HEK293T (cell line): Measurements from ENCODE around the gene CD48.

Experiments
- L3MBTL2 ChIP-seq: fragments of 450-650 bp; conservative IDR thresholded peaks from 2 replicates; pipeline ENCODE4 v1.6.1; 2016; ENCODE audit warnings: mild to moderate bottlenecking
- ZNF384 ChIP-seq: fragments of 450-650 bp; IDR thresholded peaks from 2 replicates; pipeline ENCODE4 v1.6.1; 2016

DNA sequence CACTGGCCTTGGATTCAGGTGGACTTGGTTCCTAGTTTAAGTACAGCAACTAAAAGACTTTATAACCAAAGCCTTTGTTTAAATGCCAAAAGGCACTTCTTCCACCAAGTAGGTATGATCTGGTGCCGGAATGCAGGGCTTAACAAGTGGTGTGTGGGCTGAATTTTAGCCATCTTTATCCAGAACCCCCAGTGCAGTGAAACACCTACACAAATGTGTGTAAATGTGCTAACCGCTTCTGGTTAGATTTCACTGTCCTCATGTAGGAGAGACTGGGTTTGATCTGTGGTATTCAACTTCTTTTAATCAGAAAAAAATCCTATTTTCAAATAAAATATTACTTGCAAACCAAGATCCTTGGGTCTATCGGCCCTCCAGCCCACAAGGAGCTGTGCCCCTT is 75.1 kb downstream of the CD48 start:
- TF ChIP-seq ZNF384: no peak
- no peak for TF ChIP-seq L3MBTL2
